ENCODE results near the gene PADI4. TPM values are rescaled to one million over a fixed set of nuclear protein-coding genes. Genes with fewer than 3 reads are reported as not detected.

Gene PADI4
- total RNA-seq, 1 experiment from 2014 or later, result not detected

GRCh38 chr1:17363771-17364170, 55.8 kb downstream of the PADI4 start:
- ATAC-seq, result no peak
- no peak overlapping the region for H3K4me3 ChIP-seq (ENCODE audit: low read depth in 2 of 2, low read length in 2 of 2)
- DNase-seq (ENCODE audit: low read depth, low spot score), result no peak
- no peaks in the 10 kb centered on the region for H3K4me1 ChIP-seq (ENCODE audit: control insufficient read depth, insufficient read depth, low read length)
- ChIA-PET POLR2A (no interaction called here), CTCF (no interaction called here)
- no peaks in the 10 kb centered on the region for H3K9me3 ChIP-seq (ENCODE audit: control insufficient read depth, insufficient read depth, low read depth, low read length)
- TF ChIP-seq TCF7L2 (IDR thresholded peaks at IDR 0.05; ENCODE audit: low read depth, low read length) (no peak), REST (IDR thresholded peaks at IDR 0.05; ENCODE audit: insufficient read depth in 1 of 2, low read depth in 2 of 2, low read length in 1 of 2) (no peak), POLR2AphosphoS5 (IDR thresholded peaks at IDR 0.05; ENCODE audit: low read depth, low read length) (no peak), CTCF (IDR thresholded peaks at IDR 0.05) (no peak), SIN3A (IDR thresholded peaks at IDR 0.05; ENCODE audit: borderline replicate concordance, insufficient read depth, low read depth, low read length) (no peak)
- intact Hi-C loops (cut with micrococcal nuclease; ENCODE audit: unreplicated experiment), result no loop called here
- no peak overlapping the region for H3K27ac ChIP-seq (ENCODE audit: low read length)
- in situ Hi-C loops (cut with HindIII; ENCODE audit: low pct_unique_long_range_greater_than_20kb, low sequenced_read_pairs), result no loop called here
- BruUV-seq (replicated peaks), result no TSS peak
- H3K36me3 ChIP-seq (ENCODE audit: control insufficient read depth, insufficient read depth, low read length), result no peaks in the 10 kb centered on the region
- H3K27me3 ChIP-seq (ENCODE audit: control insufficient read depth, insufficient read depth, low read length), result no peaks in the 10 kb centered on the region

- Histone ChIP-seq H3K4me1 (ENCODE audit: control insufficient read depth, insufficient read depth, low read length) (peaks cover 2% of the 10 kb centered on the region), H3K27me3 (ENCODE audit: control insufficient read depth, insufficient read depth, low read length) (no peaks in the 10 kb centered on the region), H3K27ac (ENCODE audit: low read length) (no peak overlapping the region), H3K9me3 (ENCODE audit: control insufficient read depth, insufficient read depth, low read depth, low read length) (no peaks in the 10 kb centered on the region), H3K4me3 (ENCODE audit: low read depth in 2 of 2, low read length in 2 of 2) (no peak overlapping the region), H3K36me3 (ENCODE audit: control insufficient read depth, insufficient read depth, low read length) (no peaks in the 10 kb centered on the region)
- CTCF ChIA-PET, result interaction anchor here (0.7 kb wide), 1 partner anchor 30 kb away, joined by 5 read pairs; no protein-coding TSS in a partner anchor
- POLR2A ChIA-PET, result no interaction called here
- no TSS peak for BruUV-seq (replicated peaks)
- no peak for ATAC-seq
- intact Hi-C loops (cut with micrococcal nuclease; ENCODE audit: unreplicated experiment) (no loop called here), in situ Hi-C loops (cut with HindIII; ENCODE audit: low pct_unique_long_range_greater_than_20kb, low sequenced_read_pairs) (no loop called here)
- DNase-seq (ENCODE audit: low read depth, low spot score), result no peak
- no peak for TF ChIP-seq CTCF (IDR thresholded peaks at IDR 0.05)
- no peak for TF ChIP-seq POLR2AphosphoS5 (IDR thresholded peaks at IDR 0.05; ENCODE audit: low read depth, low read length)
- no peak for TF ChIP-seq TCF7L2 (IDR thresholded peaks at IDR 0.05; ENCODE audit: low read depth, low read length)
- TF ChIP-seq REST (IDR thresholded peaks at IDR 0.05; ENCODE audit: insufficient read depth in 1 of 2, low read depth in 2 of 2, low read length in 1 of 2), result no peak
- TF ChIP-seq SIN3A (IDR thresholded peaks at IDR 0.05; ENCODE audit: borderline replicate concordance, insufficient read depth, low read depth, low read length), result no peak
These were observed 57.3 kb downstream of the PADI4 start for GRCh38 chr1:17365293-17365692.

Data from Panc1 (cell line).